ENCODE measurements around the gene SP3.
A peak's percentile ranks its signal among the peaks of the same experiment; 100 is the strongest.

SP3 gene

DNA sequence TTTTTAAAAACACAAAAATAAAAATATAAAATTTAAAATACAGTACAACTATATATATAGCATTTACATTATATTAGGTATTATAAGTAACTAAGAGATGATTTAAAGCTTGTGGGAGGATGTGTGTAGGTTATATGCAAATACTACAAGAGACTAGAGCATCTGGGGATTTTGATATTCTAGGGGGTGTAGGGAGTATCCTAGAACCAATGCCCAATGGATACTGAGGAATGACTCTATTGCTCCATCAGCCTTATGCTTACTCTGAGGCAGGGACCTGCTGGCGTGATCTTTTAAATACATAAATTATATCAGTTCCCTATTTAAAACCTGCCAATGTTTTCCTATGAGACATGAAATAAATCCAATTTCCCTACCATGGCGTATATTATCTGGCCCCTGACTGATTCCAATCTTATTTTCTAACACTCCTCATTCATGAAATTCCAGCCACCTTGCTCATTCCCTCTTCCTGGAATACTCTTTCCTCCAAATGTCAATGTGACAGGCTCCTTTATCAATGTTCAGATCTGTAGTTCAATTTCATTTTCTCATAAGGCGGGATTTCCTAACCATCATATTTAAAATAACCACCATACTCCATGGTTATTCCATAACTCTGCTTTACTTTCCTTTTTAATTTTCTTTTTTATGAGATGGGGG lies 22.2 kb downstream of the SP3 start:
- DNase-seq (ENCODE audit: low read depth) = no peak

DNA sequence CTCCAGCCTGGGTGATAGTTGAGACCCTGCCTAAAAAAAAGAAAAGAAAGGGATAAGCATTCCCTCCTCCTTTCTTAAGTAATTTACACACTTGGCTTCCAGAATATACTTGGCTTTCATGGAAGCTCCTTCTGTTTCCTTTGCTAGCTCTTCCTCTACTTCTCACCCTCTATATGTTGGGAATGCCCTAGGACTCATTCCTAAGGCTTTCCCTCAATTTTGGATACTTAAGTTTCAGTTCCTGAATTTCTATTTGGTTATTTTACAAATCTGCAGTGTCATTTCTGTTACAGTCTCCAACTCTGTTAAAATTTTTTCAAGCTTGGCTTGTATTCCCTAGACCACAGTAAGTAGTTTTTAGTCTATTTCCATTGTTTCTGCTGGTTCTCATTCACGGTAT lies 23.6 kb downstream of the SP3 start:
- no peak for DNase-seq (ENCODE audit: low read depth)

DNA sequence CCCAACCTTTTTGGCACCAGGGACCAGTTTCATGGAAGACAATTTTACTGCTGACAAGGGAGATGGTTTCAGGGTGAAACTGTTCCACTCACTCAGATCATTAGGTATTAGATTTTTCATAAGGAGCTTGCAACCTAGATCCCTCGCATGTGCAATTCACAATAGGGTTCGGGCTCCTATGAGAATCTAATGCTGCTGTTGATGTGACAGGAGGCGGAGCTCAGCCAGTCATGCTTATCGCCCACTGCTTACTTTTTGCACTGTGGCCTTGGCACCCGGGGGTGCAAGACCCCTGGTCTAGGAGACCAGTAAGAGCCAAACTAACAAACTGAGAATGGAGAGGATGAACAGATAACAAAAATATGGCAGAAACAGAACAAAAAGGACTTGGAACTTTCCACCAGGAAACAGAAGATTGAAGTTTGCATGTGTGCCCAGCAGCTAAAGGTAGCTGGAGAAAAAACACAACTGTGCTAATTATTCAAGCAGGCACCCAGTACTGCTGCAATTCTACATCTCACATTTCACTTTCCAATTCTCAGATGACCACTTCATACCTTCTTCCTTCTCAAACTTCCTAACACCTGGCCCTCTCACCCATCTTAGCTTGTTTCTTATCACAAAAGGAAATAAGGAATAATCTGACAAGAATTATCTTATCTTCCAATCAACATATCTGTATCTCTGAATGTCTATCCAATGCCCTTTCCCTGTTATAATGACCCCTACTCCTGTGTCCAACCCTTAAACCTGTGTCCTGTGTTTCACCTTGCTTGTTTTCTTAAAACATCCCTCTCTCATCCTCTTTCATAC lies 24.8 kb downstream of the SP3 start:
- no peak for DNase-seq (ENCODE audit: low read depth)

DNA sequence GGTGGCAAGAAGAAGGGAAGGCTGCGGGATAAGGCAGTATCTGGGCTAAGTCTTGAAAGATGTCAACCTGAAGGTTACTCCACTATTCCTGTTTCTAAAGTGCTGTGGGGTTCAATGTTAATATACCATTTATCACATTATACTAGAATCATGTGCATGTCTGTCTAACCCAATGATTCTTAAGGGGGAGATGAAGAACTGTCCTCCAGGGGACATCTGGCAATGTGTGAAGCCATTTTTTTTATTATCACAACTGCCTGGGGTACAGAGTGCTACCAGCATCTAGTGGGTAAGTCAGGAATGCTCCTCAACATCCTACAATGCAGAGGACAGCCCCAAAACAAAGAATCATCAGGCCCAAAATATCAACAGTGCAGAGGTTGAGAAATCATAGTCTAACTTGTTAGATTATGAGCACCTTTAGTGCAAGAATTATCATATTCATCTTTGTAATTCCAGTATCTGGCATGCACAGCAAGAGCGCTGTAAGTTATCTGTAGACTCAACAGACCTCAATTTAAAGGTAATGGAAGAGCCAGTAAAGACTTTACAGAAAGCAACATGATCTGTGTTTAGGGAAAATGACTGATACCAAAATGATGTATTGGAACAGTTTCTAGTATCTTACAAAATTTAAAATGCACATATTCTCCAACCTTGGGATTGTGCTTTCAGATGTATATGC lies 26.3 kb downstream of the SP3 start:
- DNase-seq (ENCODE audit: low read depth) = no peak

DNA sequence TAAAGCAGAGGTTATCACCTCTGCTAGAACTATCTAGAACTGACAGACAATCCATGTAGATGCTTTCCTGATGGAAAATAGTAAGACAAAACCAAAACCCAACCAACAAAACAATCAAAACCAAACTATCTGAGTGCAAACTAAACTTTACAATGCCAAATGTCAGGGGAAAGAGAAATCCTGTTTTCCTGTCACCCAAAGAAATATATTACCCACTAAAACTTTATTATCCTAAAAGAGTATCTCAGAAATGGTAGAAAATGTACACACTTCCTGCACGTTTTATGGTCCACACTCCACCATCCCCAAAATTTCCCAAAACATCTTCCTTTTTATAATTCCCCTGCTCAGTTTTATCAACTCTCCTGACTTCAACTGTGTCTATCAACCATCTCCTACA lies 29.9 kb downstream of the SP3 start:
- no peak for DNase-seq (ENCODE audit: low read depth)

DNA sequence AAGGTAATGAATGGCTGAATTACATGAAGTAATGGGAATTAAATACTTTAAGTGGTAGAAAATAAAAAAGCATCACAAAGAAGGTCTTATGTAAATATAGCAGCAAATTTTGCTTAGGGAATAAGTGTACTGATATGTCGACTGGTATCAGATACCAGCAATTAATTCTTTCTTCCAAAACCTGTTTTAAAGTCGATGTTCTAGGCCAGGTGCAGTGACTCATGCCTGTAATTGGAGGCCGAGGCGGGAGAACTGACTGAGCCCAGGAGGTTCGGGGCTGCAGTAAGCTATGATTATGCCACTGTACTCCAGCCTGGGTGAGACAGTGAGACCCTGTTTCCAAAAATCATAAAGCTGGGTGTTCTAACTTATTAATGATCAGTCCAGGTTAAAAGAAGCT lies 30.3 kb downstream of the SP3 start:
- DNase-seq (ENCODE audit: low read depth) = no peak

DNA sequence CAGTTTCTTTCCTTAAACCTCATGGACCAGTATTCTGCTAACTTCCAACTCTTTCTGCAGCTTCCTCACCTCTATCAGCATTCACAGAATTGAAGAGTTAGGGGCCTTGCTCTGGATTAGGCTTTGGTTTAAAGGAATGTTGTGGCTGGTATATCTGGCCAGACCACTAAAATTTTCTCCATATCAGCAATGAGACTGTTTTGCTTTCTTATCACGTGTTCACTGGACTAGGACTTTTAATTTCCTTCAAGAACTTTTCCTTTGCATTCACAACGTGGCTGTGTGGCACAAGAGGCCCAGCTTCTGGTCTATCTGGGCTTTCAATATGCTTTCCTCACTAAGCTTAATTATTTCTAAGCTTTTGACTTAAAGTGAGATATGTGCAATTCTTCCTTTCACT lies 33.4 kb downstream of the SP3 start:
- no peak for DNase-seq (ENCODE audit: low read depth)

DNA sequence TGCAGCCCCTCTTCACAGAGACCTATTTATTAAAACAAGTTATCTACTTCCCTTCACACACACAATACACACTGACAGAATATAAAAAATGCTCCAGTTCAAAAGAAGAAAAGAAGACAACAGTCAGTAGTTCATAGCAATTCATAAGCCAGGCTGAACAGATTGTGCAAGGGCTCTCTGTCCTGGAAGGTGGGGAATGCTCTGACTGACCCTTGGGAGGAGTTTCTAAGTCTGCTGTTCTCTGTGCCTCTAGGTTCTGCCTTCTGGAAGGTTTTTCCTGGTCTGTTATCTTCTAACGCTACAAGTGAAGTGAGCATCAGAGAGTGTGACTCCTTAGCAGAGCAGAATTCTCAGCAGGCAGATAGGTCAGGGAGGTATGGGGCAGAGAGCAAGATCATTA lies 35.7 kb downstream of the SP3 start:
- no peak for DNase-seq (ENCODE audit: low read depth)

DNA sequence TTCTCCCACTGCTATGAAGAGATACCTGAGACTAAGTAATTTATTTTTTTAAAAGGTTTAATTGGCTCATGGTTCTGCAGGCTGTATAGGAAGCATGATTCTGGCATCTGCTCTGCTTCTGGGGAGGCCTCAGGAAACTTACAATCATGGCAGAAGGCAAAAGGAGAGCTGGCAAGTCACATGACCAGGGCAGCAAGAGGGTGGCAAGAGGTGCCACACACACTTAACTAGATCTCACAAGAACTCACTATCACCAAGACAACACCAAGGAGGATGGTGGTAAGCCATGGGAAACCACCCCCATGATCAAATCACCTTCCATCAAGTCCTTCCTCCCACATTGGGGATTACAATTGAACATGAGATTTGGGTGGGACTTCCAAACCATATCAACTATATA lies 38.3 kb downstream of the SP3 start:
- no peak for DNase-seq (ENCODE audit: low read depth)

DNA sequence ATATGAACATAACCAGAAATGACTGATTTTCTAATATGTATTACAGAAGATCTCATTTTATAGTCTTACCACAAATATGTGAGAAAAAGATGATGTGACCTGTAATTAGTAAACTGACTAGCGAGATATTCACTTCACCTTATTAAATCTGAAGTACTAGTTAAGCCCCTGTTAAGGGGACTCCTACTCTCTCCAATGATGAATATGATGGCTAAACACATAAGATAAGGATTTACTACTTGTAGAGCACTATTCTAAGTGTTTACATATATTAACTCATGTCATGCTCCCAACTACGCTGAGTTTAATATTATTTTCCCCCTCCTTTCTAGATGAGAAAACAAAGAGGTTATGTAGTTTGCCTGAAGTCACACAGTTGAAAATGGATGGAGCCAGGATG lies 40.9 kb downstream of the SP3 start:
- no peak for DNase-seq (ENCODE audit: low read depth)

DNA sequence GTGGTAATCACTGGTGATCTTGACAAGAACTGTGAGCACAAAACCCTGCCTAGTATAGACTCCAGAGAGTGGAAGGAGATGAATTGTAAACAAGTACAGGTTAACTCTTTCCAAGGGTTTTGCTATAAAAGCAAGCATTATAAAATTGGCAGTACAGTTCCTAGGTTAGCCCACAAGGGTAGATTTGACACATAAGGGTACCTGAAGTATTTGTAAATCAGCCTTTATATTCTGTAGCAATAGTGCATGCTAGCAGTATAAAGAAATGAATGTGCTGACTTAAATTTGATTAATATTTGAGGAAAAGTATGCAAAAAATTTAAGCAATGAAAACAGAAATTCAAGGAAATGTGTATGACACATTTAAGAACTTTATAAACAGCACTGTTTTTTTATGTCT lies 42.4 kb downstream of the SP3 start:
- no peak for DNase-seq (ENCODE audit: low read depth)

DNA sequence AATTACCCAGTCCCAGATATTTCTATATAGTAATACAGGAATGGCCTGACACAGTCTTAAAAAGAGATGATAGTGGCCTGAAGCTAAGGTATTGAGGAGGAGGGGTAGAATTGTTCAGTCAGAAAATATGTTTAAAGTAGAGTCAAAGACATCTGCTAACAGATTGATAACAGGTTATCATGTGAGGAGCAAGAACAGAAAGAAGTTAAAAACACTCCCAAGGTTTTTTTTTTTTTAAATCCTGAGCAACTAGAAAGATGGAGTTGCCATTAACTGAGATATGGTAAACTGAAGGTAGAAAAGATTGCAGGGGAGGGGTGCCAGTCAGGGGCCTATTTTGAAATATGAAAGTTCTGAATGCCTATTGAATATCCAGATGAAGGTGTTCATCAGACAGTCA lies 43.1 kb downstream of the SP3 start:
- DNase-seq (ENCODE audit: low read depth) = no peak

DNA sequence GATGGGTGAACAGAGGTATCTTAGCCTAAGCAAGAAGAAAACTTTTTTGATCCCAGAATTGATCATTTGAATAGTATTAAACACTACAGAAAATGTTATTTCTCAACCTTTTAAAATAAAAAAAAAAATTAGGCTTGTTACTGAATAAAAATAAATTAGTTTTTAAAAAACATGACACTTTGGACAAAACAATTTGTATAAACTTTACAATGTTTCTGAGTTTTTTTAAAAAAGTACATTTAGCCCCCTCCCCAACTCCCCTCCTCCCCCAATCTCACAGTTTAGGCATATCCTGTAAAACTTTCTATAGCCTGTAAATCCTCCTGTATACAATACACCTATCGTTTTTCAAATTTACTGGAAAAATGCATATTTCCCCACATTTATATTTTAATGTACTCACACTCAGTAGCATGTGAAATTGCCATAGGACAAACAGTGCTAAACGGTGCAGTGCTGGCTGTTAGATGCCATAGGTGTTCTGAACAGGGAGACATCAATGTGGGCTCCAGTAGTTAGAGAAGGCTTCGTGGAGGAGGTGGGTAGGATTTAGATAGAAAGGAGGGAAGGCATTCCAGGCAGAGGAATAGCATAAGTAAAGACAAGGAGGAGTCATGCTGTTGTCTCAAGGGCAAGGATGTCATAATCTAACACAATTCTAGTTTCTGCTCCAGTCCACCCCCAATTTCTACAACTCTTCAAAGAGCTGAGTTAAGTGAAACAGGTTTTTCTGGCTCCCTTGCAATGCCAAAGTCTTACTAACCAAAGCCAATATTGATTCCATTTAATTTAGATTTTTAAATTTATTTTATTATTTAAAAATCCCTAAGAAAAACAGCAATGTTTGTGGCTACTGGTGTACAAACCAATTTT lies 50.9 kb downstream of the SP3 start:
- DNase-seq (ENCODE audit: low read depth) = no peak

DNA sequence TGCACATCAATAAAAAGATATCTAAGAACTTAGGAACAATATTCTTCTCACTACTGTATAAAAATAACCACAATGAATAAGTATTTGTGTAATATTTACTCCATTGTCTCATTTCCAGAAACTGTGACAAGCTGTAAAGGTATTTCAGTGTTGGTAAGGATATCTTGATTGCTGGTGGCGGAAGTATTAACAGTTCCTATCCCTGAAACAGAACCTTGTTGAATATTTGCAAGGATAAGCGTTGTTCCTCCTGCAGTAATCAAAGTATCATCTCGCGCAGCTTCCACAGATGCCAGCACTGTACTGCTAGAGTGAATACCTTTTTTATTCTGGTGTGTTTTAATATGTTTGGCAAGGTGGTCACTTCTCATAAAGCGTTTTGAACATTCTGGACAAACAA lies 55.3 kb downstream of the SP3 start:
- DNase-seq (ENCODE audit: low read depth) = no peak

DNA sequence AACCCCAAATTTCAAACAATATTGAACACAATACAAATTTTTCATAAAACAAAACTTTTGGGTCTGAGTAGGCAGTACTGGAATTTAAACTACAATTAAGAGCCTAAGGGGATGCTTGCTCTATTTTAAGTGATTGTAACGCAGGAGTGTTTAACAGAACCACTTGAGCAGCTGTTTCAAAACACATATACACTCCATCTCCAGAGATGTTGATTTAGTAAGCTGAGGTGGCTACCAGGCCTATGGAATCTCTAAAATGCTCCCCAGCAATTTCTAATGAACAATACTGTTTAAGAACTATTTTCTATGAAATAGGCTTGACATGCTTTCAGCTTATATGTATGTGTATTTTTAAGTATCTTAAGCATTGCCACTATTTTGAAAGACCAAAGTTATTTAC lies 58.5 kb downstream of the SP3 start:
- no peak for DNase-seq (ENCODE audit: low read depth)

DNA sequence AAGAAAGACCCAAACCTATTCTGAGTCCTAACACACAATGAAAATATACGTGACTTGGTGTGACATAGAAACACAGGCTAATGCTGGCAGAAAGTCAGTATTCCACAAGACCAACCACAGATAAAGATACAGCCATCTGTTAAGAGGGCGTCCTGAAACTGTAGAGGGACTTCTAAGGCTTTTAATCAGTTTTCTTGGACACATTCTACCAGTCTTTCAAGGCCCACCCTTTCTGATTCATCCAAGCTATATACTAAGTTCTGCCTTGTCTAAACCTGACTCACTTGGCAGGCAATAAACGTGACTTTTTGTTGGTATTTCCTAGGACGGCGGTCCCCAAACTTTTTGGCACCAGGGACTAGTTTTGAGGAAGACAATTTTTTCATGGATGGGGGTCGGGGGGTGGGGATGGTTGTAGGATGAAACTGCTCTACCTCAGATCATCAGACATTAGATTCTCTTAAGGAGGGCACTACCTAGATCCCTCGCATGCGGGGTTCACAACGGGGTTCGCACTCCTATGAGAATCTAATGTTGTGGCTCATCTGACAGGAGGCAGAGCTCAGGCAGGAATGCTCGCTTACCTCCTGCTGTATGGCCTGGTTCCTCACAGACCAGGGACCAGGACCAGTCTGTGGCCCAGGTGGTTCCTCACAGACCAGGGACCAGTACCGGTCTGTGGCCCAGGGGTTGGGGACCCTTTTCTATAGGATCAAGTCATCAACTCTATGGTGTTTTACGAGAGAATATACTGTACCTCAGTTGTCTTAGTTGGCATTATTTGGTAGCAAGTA lies 61.4 kb downstream of the SP3 start:
- peak; percentile 18 for DNase-seq (ENCODE audit: low read depth)

DNA sequence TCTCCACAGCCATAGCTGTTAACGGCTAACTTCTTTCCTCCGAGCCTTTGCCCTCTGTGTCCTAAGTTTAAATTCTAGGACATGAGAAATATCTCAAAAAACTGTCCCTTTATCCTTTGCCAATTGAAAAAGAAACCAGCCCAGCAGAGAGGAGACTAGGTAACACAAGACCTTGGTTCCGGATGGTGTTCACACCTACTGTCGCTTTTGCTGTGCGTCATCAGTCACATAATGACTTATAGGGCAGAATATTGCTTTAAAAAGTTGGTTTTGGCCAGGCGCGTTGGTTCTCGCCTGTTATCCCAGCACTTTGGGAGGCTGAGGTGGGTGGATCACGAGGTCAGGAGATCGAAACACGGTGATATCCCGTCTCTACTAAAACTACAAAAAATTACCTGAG lies 66.2 kb downstream of the SP3 start:
- DNase-seq (ENCODE audit: low read depth) = no peak

DNA sequence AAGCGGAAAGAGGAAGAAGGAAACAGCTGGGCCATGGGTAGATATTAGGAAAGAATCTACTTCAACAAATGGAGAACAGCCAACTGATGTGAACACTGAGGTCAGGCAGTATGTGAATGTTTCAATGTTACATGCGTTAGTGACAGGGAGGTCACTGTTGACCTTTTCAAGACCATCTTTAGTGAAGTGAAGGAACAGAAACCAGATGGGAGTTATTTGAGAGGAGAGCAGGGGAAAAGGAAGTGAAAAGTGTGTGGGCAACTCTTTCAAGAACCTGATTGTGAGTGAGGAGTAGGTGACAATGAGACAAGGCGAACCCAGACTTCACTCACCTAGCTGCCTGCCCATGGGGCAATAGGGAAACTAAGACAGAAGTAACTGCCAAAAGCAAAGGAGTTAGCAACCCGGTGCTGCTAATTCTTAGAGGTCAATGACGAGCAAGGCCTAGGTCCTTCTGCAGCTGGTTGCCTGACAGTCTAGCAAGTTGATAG lies 67.0 kb downstream of the SP3 start:
- DNase-seq (ENCODE audit: low read depth) = no peak

DNA sequence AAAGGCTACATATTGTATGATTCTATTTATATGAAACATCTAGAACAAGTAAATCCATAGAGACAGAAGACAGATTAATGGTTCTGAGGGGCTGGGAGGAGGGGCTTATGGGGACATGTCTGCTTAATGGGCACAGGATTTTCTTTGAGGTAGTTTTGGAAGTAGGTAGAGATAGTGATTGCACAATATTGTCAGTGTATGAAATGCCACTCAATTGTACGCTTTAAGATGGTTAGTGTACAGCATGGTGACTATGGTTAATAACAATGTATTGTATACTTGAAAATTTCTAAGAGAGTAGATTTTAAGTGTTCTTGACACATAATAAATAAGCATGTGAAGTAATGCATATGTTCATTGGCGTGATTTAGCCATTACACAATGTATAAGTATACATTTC lies 68.4 kb downstream of the SP3 start:
- no peak for DNase-seq (ENCODE audit: low read depth)

DNA sequence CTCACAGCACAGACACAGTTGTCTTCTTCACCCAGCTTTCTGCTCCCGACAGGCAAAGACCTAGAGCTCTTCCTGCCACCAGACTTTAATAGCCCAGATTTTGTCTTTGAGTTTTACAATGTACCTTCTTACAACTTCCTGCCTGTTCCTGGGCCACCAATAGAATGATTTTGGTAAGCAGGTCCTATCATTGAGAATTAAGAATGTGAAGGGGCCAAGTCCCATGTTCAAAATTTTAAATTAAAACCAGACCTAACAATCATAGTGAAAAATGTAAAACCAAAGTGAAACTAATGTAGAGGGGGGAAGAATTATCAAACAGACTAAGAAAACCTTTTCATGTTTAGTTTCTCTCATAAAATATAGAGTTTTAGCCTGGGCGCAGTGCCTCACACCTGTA lies 72.8 kb downstream of the SP3 start:
- DNase-seq (ENCODE audit: low read depth) = no peak

DNA sequence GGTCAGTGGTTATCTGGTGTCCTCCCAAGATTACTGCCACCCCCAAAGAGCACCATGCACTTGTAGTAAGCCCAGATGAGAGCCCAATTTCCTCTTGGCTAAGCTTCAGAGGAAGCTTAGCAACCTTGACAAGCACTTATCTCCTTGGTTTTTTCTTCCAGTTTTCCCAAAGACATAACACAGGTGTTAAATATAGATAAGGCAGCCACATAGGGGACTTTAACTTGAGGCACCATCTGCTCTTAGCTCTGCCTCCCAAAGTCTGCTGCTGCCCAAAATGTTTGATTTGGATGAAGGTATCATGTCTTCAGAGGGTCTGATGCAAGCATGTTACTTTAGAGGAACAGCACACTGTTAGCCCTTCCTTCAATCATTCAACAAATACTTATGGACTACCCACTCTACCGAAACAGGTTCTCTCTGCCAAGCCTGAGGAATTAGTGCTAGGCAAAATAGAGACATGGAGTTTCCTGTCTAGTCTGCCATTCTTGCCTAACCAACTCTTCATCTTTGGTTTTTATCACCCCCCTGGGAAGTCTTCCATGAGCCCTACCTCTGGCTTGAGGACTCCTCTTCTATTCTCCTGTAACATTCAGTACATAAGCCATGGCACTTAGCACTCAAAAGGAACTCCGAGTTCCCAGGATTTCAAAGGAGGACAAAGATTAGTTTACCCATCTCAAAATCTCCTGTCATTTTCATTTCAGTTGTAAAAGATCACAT lies 73.7 kb downstream of the SP3 start:
- DNase-seq (ENCODE audit: low read depth) = no peak

All from stromal cell of bone marrow (primary cell).